Stimulated activated CD4-positive, alpha-beta T cell treated with anti-CD3 and anti-CD28 coated beads, Interleukin-1b, Interleukin-23, amount 100 ng/mL, for 1 hour (primary cell): ENCODE results near the gene LIPI.
"Not testable (repeated sequence)": the region's sequence is repeated elsewhere in the genome, so short reads cannot be mapped to it uniquely, and the experiment has no call there.

Source experiments
- DNase-seq, 2 donors: peaks; one replicate each; pipeline ENCODE4 v3.0.0-alpha.2; 2020; ENCODE audit warnings: low read depth in 2 of 2

The LIPI gene

GRCh38 chr21:14074177-14074576 is 136.6 kb downstream of the LIPI start:
- no peak for DNase-seq

GRCh38 chr21:14073615-14074014 is 137.1 kb downstream of the LIPI start:
- DNase-seq, result no peak

- no peak for DNase-seq
These were observed 137.8 kb downstream of the LIPI start for GRCh38 chr21:14072761-14073535.

- DNase-seq, result no peak
These were observed 138.6 kb downstream of the LIPI start for GRCh38 chr21:14071902-14072734.

GRCh38 chr21:14070968-14071367 is 139.8 kb downstream of the LIPI start:
- DNase-seq, result no peak

- no peak for DNase-seq
These were observed 140.5 kb downstream of the LIPI start for GRCh38 chr21:14070049-14070893.

- DNase-seq, result no peak
These were observed 146.5 kb downstream of the LIPI start for GRCh38 chr21:14064296-14064645.

- DNase-seq, result not testable (repeated sequence)
These were observed 147.0 kb downstream of the LIPI start for GRCh38 chr21:14063620-14064295.

GRCh38 chr21:14062684-14063083 is 148.1 kb downstream of the LIPI start:
- not testable (repeated sequence) for DNase-seq

GRCh38 chr21:14061820-14062219 is 148.9 kb downstream of the LIPI start:
- not testable (repeated sequence) for DNase-seq

GRCh38 chr21:14058995-14059627 is 151.6 kb downstream of the LIPI start:
- not testable (repeated sequence) for DNase-seq
